Fibroblast of skin of left biceps (primary cell): ENCODE data around the gene IDS.

ENCODE experiments used
- DNase-seq, 2 experiments: peaks; one replicate each; pipeline ENCODE4 v3.0.0-alpha.2; 2013; ENCODE audit warnings: low read depth in 2 of 2

Gene IDS

DNA sequence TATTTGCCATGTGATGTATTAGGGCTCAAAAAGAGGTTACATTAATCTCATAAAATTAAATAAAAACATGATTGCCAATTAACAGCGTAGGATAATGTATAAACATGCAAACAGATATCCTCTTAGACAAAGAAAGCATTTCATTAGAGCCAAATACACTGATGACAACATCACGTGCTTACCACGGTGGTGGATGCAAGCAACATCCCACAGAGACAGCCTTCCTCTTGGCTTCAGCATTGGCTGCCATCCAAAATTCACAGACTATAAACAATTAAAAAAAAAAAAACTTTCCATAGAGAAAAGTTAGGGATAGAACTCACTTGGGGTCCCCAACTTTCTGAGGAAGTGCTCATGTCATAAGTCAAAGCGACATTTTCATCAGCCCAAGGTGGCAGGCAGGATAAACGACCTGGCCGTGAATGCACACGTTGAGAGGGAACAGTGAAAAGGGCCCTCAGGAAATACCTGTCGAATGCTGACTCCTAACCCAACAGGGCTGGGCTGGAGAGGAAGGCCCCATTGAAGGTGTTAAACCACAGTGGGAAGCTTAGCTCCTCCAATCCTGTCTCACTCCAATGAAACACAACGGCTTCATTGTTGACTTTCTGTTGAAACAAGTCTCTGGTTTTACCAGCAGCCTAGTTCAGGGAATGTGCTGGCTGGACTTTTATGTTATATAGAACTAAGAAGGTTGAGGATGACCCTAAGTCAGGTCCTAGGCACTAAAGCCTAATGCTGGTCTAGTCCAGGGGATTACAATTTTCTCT lies 48.4 kb downstream of the IDS start:
- no peak for DNase-seq

DNA sequence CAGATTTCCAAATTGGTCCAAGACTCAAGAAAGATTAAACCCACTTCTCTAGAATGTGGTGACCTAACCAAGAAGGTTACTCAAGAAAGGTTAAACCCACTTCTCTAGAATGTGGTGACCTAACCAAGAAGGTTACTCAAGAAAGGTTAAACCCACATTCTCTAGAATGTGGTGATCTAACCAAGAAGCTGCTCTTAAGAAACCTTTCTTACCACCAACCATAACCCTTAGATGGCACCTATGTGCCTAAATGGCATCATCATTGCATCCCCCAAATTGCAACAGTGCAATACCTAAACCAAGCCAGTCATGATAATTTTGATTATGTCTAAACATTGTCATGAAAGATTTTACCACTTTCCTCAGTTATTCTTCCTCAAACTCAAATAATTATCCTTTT lies 49.2 kb downstream of the IDS start:
- no peak for DNase-seq

GRCh38 chrX:149453906-149454822 lies 50.9 kb downstream of the IDS start:
- DNase-seq = no peak

DNA sequence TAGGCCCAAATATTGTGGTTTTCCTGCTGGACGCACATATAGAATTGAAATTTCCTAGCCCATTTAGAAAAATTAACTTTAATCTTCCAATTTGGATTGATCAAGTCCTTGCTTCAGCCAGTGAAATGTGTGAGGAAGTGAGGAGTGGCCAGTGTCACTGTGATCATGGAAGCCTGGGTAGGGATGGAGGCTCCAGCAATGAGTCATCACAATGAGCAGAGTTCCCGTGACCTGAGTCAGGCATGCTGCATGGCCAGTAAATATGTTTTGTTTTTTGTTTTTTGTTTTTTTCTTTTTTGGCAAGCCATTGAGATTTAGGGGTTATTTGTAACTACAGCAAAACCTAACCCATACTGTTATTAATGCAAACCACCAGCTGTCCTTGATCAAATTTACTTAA lies 52.1 kb downstream of the IDS start:
- DNase-seq = no peak

DNA sequence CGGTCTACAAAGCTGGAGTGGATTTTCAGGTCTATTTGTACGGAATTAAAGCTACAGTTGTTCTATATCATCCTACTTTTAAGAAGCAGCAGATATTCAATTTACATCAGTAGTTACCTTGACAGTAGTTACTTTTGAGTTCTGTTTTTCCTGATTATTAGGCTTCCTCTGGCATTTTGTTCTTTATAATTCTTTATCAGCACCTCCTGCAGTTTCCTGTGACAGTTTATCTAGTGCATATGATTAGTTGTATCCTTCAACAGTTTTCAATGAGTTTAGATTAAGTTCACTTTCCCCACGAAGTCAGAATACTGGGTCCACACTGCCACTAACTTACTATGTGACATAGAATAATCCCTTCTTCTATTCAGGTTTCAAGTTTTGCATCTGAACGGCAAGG lies 71.7 kb downstream of the IDS start:
- no peak for DNase-seq

GRCh38 chrX:149433051-149433450 lies 72.1 kb downstream of the IDS start:
- DNase-seq = no peak
